ENCODE measurements around the gene CASZ1. TPM values are rescaled to one million over a fixed set of nuclear protein-coding genes. Genes with fewer than 3 reads are reported as not detected.

The CASZ1 gene
- total RNA-seq, 1 donor from 2014 or later = 18.3 TPM

- Mint-ChIP-seq H3K4me1 (ENCODE audit: low read depth, unreplicated experiment) (peaks cover 8% of the 10 kb centered on the region), H3K36me3 (ENCODE audit: unreplicated experiment) (no peaks in the 10 kb centered on the region), H3K9me3 (ENCODE audit: unreplicated experiment) (peaks cover 9% of the 10 kb centered on the region), H3K27ac (ENCODE audit: unreplicated experiment) (no peak overlapping the region), H3K4me3 (ENCODE audit: unreplicated experiment) (no peak overlapping the region), H3K27me3 (ENCODE audit: unreplicated experiment) (peaks cover 5% of the 10 kb centered on the region)
- no peak for TF ChIP-seq CTCF (IDR thresholded peaks at IDR 0.05; ENCODE audit: partially characterized antibody, unreplicated experiment)
- no peak for DNase-seq
Measured at GRCh38 chr1:10818262-10819197, 22.1 kb upstream of the CASZ1 start.

GRCh38 chr1:10816743-10817369 lies 20.4 kb upstream of the CASZ1 start:
- Mint-ChIP-seq H3K4me3 (ENCODE audit: unreplicated experiment) (no peak overlapping the region), H3K27ac (ENCODE audit: unreplicated experiment) (peak overlapping the region; percentile 38), H3K36me3 (ENCODE audit: unreplicated experiment) (no peaks in the 10 kb centered on the region), H3K9me3 (ENCODE audit: unreplicated experiment) (peaks cover 7% of the 10 kb centered on the region), H3K27me3 (ENCODE audit: unreplicated experiment) (peaks cover 5% of the 10 kb centered on the region), H3K4me1 (ENCODE audit: low read depth, unreplicated experiment) (peaks cover 8% of the 10 kb centered on the region)
- no peak for TF ChIP-seq CTCF (IDR thresholded peaks at IDR 0.05; ENCODE audit: partially characterized antibody, unreplicated experiment)
- no peak for DNase-seq

- peak overlapping the region; percentile 38 for H3K27ac Mint-ChIP-seq (ENCODE audit: unreplicated experiment)
- H3K36me3 Mint-ChIP-seq (ENCODE audit: unreplicated experiment) = no peaks in the 10 kb centered on the region
- H3K27me3 Mint-ChIP-seq (ENCODE audit: unreplicated experiment) = peaks cover 5% of the 10 kb centered on the region
- no peak overlapping the region for H3K4me3 Mint-ChIP-seq (ENCODE audit: unreplicated experiment)
- peaks cover 8% of the 10 kb centered on the region for H3K4me1 Mint-ChIP-seq (ENCODE audit: low read depth, unreplicated experiment)
- TF ChIP-seq CTCF (IDR thresholded peaks at IDR 0.05; ENCODE audit: partially characterized antibody, unreplicated experiment) = no peak
- no peak for DNase-seq
- H3K9me3 Mint-ChIP-seq (ENCODE audit: unreplicated experiment) = peaks cover 7% of the 10 kb centered on the region
Measured at GRCh38 chr1:10816233-10816632, 19.8 kb upstream of the CASZ1 start.

GRCh38 chr1:10815858-10816195 lies 19.4 kb upstream of the CASZ1 start:
- H3K27me3 Mint-ChIP-seq (ENCODE audit: unreplicated experiment) = peaks cover 3% of the 10 kb centered on the region
- no peaks in the 10 kb centered on the region for H3K36me3 Mint-ChIP-seq (ENCODE audit: unreplicated experiment)

More at GRCh38 chr1:10815858-10816195, 19.4 kb upstream of the CASZ1 start:
- no peak for DNase-seq
- Mint-ChIP-seq H3K9me3 (ENCODE audit: unreplicated experiment) (peaks cover 9% of the 10 kb centered on the region), H3K4me1 (ENCODE audit: low read depth, unreplicated experiment) (peaks cover 8% of the 10 kb centered on the region), H3K27ac (ENCODE audit: unreplicated experiment) (no peak overlapping the region), H3K4me3 (ENCODE audit: unreplicated experiment) (no peak overlapping the region)
- no peak for TF ChIP-seq CTCF (IDR thresholded peaks at IDR 0.05; ENCODE audit: partially characterized antibody, unreplicated experiment)
